Measurements from ENCODE around the gene PAGE3.

PAGE3 gene, protein sequence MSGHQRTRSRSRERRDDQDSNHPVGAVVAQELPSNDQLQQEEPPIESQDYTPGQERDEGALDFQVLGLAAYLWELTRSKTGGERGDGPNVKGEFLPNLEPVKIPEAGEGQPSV

DNA sequence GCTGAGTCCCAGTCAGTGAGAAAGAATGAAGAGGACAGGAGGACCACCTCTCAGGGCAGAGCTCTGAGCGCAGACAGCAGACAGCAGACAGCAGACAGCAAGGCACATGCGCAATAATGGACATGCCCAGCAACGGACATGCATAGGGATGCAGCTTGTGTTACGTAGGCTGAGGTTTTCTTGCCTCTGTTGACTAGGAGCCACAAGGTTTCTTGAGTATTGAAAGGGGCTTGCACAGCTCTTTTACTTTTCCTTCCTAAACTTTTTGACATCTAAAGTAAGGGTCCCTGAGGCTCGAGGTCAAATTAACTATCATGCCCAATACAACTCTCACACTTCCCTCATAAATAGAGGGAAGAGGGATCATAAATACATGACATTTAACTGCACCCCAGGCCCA lies at the start of gene PAGE3:
Gene PAGE3 (minus strand): TSS at position 101 of the 400 bp plus-strand sequence. CDS start 1,013 bp downstream, outside the sequence.
- Histone ChIP-seq H3K36me3 (ENCODE audit: insufficient read depth, low read length) (no peaks in the 10 kb centered on the region), H3K9ac (ENCODE audit: low read depth, low read length) (no peak within 1 kb of the TSS), H3K4me1 (ENCODE audit: insufficient read depth, low read length) (no peaks in the 10 kb centered on the region), H3K9me3 (ENCODE audit: control insufficient read depth, insufficient read depth, low read length) (no peaks in the 10 kb centered on the region)

DNA sequence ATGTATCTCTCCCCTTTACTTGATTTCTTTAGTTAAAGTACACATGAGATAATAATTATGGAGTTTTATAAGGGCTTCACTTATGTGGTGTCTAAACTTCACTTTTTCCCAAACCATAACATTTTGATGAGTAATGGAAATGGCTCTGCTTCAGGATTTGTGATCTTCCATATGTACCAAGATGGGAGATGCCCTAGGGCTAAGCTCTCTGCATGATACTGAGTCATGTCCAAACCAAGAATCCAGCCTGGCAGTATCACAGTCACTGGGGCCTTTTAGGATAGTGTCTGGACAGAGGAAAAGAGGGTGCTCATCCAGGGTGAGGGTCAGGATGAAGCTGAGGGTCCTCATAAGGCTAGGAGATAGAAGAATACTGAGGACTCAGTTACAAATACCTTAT lies 47.9 kb upstream of the PAGE3 start:
- Histone ChIP-seq H3K36me3 (ENCODE audit: insufficient read depth, low read length) (no peaks in the 10 kb centered on the region), H3K9me3 (ENCODE audit: control insufficient read depth, insufficient read depth, low read length) (no peaks in the 10 kb centered on the region)

DNA sequence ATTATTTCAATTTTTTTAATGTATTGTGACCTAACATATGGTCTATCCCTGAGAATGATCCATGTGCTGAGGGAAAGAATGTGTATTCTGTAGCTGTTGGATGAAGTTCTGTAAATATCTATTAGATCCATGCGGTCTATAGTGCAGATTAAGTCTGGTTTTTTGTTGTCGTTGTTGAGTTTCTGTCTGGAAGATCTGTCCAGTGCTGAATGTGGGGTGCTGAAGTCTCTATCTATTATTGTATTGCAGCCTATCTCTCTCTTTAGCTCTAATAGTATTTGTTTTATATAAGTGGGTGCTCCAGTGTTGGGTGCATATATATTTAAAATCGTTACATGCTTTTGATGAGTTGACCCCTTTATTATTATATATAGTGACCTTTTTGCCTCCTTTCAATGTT lies 26.2 kb upstream of the PAGE3 start:
- H3K4me1 ChIP-seq (ENCODE audit: insufficient read depth, low read length), result no peaks in the 10 kb centered on the region
- H3K9ac ChIP-seq (ENCODE audit: low read depth, low read length), result no peak overlapping the region
- no peaks in the 10 kb centered on the region for H3K36me3 ChIP-seq (ENCODE audit: insufficient read depth, low read length)
- H3K9me3 ChIP-seq (ENCODE audit: control insufficient read depth, insufficient read depth, low read length), result no peaks in the 10 kb centered on the region

More for the DNA sequence above, 47.9 kb upstream of the PAGE3 start:
- Histone ChIP-seq H3K4me1 (ENCODE audit: insufficient read depth, low read length) (no peaks in the 10 kb centered on the region), H3K9ac (ENCODE audit: low read depth, low read length) (no peak overlapping the region)

DNA sequence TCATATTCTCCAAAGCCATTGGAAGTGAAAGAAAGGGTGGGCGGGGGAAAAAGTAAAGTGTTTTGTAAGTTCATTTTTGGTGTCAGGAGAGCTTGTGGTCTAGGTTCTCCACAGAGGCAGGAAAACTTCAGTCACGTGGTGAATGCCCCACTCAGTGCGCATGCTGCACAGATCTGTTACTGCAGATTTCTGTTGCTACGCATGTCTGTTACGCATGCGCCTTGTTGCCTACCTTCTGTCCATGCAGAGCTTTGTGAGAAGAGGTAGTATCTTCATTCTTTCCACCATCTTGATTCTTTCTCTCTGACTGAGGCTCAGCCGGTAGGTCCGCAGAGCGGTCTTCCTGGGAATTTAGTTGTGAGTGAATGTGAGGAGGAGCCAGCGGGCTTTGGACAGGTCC lies 15.1 kb upstream of the PAGE3 start:
- H3K9me3 ChIP-seq (ENCODE audit: control insufficient read depth, insufficient read depth, low read length), result no peaks in the 10 kb centered on the region
- H3K36me3 ChIP-seq (ENCODE audit: insufficient read depth, low read length), result no peaks in the 10 kb centered on the region
- no peak overlapping the region for H3K9ac ChIP-seq (ENCODE audit: low read depth, low read length)
- no peaks in the 10 kb centered on the region for H3K4me1 ChIP-seq (ENCODE audit: insufficient read depth, low read length)

DNA sequence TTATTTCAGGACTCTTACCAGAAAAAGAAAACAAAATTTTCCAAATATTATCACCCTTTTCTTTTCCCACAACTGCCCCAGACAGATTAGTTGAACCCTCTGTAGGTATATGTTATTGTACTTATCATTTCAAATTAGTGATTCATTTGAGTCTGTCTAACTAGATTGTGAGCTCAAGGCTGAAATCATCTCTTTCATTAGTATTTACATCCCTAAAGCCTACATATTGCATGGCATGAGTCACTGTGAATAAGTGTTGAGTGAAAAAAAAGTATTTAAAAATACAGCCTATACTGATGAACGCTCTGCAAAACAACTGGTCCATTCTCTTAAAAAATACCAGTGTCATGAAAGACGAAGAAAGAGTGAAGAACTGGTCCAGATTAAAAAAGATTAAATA lies 3.9 kb downstream of the PAGE3 start:
- Histone ChIP-seq H3K9me3 (ENCODE audit: control insufficient read depth, insufficient read depth, low read length) (no peaks in the 10 kb centered on the region), H3K4me1 (ENCODE audit: insufficient read depth, low read length) (no peaks in the 10 kb centered on the region), H3K9ac (ENCODE audit: low read depth, low read length) (no peak overlapping the region), H3K36me3 (ENCODE audit: insufficient read depth, low read length) (no peaks in the 10 kb centered on the region)

DNA sequence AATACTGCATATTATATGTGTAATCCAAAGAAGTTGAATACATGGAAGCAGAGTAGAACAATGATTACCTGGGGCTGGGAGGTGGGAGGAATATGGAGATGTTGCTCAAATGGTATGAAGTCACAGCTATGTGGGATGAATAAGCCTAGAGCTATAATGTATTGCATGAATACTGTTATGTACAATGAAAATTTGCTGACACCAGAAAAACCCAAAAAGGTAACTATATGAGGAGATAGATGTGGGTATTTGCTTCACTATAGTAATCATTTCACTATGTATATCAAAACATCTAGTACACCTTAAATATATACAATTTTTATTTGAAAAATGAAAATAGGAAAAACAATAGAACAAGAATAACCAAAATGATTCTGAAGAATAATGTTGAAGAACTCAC lies 11.2 kb downstream of the PAGE3 start:
- no peaks in the 10 kb centered on the region for H3K9me3 ChIP-seq (ENCODE audit: control insufficient read depth, insufficient read depth, low read length)
- no peak overlapping the region for H3K9ac ChIP-seq (ENCODE audit: low read depth, low read length)
- no peaks in the 10 kb centered on the region for H3K4me1 ChIP-seq (ENCODE audit: insufficient read depth, low read length)
- H3K36me3 ChIP-seq (ENCODE audit: insufficient read depth, low read length), result no peaks in the 10 kb centered on the region; the same call in 1 of the 2 replicates

DNA sequence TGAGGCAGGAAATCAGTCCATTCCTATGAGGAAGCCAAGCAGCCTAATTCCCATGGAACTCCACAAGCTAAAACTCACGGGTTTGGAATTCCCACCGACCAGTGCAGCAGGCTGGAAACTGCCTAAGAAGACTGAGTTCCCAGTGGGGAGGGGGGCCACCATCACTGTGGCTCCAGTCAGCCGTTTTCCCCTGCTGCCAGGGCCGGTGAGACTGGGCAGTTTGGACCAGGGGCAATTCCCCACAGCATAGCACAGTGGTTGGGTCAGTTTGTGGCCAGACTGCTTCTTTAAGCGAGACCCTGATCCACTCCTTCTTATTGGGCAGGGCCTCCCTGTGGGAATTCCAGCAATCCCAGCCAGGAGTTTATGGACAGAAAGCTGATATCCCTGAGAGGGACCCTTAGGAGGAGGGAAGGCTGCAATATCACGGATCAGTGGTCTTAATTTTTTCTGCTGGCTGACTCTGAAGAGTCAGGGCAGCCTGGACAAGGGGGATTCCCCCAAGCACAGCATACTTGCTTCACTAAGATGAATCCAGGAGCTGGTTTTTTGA lies 23.9 kb downstream of the PAGE3 start:
- no peaks in the 10 kb centered on the region for H3K4me1 ChIP-seq (ENCODE audit: insufficient read depth, low read length)
- no peaks in the 10 kb centered on the region for H3K36me3 ChIP-seq (ENCODE audit: insufficient read depth, low read length)
- H3K9ac ChIP-seq (ENCODE audit: low read depth, low read length), result no peak overlapping the region
- H3K9me3 ChIP-seq (ENCODE audit: control insufficient read depth, insufficient read depth, low read length), result no peaks in the 10 kb centered on the region

DNA sequence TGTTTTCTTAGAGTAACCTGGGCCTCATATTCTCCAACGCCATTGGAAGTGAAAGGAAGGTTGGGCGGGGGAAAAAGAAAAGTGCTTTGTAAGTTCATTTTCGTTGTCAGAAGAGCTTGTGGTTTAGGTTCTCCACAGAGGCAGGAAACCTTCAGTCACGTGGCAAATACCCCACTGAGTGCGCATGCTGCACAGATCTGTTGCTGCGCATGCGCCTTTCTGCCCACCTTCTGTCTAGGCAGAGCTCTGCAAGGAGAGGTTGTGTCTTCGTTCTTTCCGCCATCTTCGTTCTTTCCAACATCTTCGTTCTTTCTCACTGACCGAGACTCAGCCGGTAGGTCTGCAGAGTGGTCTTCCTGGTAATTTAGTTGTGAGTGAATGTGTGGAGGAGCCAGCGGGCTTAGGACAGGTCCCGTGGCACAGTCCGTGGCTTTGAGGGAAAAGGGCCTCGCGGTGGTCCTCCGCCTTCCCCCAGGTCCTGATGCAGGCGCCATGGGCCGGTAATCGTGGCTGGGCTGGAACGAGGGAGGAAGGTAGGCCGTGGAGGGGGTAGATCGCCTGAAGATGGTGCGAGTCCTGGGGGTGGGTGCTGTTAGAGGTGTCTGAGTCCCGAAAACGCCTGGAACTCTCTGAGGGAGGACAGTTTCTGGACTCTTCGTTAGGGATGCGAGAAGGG lies 44.5 kb downstream of the PAGE3 start, which contains the start of gene PAGE5:
Gene PAGE5 (plus strand): TSS at position 228 of the 676 bp plus-strand sequence. CDS start 1,037 bp downstream, outside the sequence.
- Histone ChIP-seq H3K9me3 (ENCODE audit: control insufficient read depth, insufficient read depth, low read length) (no peaks in the 10 kb centered on the region), H3K9ac (ENCODE audit: low read depth, low read length) (no peak within 1 kb of the TSS), H3K36me3 (ENCODE audit: insufficient read depth, low read length) (no peaks in the 10 kb centered on the region), H3K4me1 (ENCODE audit: insufficient read depth, low read length) (no peaks in the 10 kb centered on the region)

DNA sequence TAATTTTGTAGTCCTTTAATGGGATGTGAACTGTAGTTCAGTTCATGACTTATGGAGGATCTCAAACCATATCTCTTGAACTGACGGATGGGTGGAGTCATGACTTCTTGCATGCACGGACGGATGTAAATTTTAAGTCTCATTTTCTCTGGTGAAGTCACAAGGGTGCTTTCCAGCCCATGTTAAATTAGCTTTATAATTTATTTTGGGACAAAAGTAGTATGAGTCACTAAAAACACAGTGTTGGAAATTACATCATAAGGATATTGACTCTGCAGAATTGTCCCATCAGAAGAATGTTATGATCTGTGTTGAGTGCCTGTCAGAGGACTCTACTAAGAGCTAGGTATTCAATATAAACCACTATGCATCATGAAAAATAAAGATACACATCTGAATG lies 51.3 kb downstream of the PAGE3 start:
- no peaks in the 10 kb centered on the region for H3K9me3 ChIP-seq (ENCODE audit: control insufficient read depth, insufficient read depth, low read length)
- H3K4me1 ChIP-seq (ENCODE audit: insufficient read depth, low read length), result no peaks in the 10 kb centered on the region
- no peak overlapping the region for H3K9ac ChIP-seq (ENCODE audit: low read depth, low read length)
- H3K36me3 ChIP-seq (ENCODE audit: insufficient read depth, low read length), result no peaks in the 10 kb centered on the region

DNA sequence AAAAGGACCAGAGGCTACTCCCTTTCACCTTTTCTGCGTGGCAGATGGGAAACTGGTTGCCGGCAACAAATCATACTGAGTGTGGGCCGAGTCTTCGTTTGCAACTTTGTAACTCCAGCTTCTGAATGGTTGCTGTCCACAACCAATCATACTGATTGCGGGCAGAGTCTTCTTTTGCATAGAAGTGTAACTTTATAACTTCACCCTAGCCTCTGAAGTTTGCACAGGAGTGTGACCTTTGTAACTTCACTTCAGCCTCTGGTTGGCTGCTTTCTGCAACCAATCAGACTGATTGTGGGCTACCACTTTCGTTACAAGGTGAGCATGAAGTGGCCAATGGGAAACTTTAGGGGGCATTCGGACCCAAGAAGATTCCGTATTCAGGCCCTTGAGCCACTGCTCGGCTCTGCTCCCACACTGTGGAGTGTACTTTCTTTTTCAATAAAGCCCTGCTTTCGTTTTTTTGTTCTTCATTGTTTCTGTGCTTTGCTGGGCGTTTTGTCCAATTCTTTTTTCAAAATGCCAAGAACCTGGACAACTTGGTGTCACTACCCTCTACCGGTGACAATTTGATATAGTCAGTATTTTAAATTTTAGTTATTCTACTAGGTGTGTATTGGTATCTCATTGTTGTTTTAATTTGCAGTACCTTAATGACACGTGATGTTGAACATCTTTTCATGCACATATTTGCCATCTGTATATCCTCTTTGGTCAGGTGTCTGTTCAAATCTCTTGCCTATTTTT lies 53.6 kb downstream of the PAGE3 start:
- Histone ChIP-seq H3K4me1 (ENCODE audit: insufficient read depth, low read length) (no peaks in the 10 kb centered on the region), H3K36me3 (ENCODE audit: insufficient read depth, low read length) (no peaks in the 10 kb centered on the region), H3K9me3 (ENCODE audit: control insufficient read depth, insufficient read depth, low read length) (no peaks in the 10 kb centered on the region), H3K9ac (ENCODE audit: low read depth, low read length) (no peak overlapping the region)
